PC-9 (cell line): ENCODE results near the gene LAMA5.

Experiments used
- CTCF ChIP-seq: fragments of 200-600 bp; sonication (generic); conservative IDR thresholded peaks from 2 replicates; pipeline ENCODE4 v1.6.1; 2017; ENCODE audit warnings: mixed run types, antibody characterized with exemption, mild to moderate bottlenecking, moderate library complexity
- EZH2 ChIP-seq: fragments of 200-600 bp; sonication (generic); IDR thresholded peaks from 2 replicates; pipeline ENCODE4 v1.8.0; 2017; ENCODE audit warnings: antibody characterized with exemption, low read depth

- TF ChIP-seq CTCF (no peak), EZH2 (no peak)
Observed at GRCh38 chr20:62303340-62304226, 63.5 kb downstream of the LAMA5 start.
